Ishikawa (cell line): Measurements from ENCODE around the gene TRUB1.
A peak's percentile ranks its signal among the peaks of the same experiment; 100 is the strongest.

Experiments used
- CEBPB ChIP-seq: IDR thresholded peaks from 2 replicates; pipeline ENCODE4 v1.6.1; 2012
- CREB1 ChIP-seq: IDR thresholded peaks from 2 replicates; pipeline ENCODE4 v1.6.1; 2012; ENCODE audit warnings: low read depth
- EGR1 ChIP-seq: IDR thresholded peaks from 2 replicates; pipeline ENCODE4 v1.6.1; 2012
- EP300 ChIP-seq: IDR thresholded peaks from 2 replicates; pipeline ENCODE4 v1.6.1; 2012; ENCODE audit warnings: borderline replicate concordance
- FOXM1 ChIP-seq: IDR thresholded peaks from 2 replicates; pipeline ENCODE4 v1.6.1; 2012; ENCODE audit warnings: low read depth, borderline replicate concordance
- MAX ChIP-seq: IDR thresholded peaks from 2 replicates; pipeline ENCODE4 v1.6.1; 2012
- NFIC ChIP-seq: IDR thresholded peaks from 2 replicates; pipeline ENCODE4 v1.6.1; 2012
- RAD21 ChIP-seq: IDR thresholded peaks from 2 replicates; pipeline ENCODE4 v1.6.1; 2012; ENCODE audit warnings: low read depth
- REST ChIP-seq: IDR thresholded peaks from 2 replicates; pipeline ENCODE4 v1.6.1; 2012; ENCODE audit warnings: low read depth, mild to moderate bottlenecking
- TAF1 ChIP-seq: IDR thresholded peaks from 2 replicates; pipeline ENCODE4 v1.6.1; 2012; ENCODE audit warnings: low read depth, mild to moderate bottlenecking
- TCF12 ChIP-seq: IDR thresholded peaks from 2 replicates; pipeline ENCODE4 v1.6.1; 2012; ENCODE audit warnings: low read depth
- TEAD4 ChIP-seq: IDR thresholded peaks from 2 replicates; pipeline ENCODE4 v1.6.1; 2012
- USF1 ChIP-seq: IDR thresholded peaks from 2 replicates; pipeline ENCODE4 v1.6.1; 2012
- YY1 ChIP-seq: IDR thresholded peaks from 2 replicates; pipeline ENCODE4 v1.6.1; 2012; ENCODE audit warnings: low read depth
- ZBTB7A ChIP-seq: IDR thresholded peaks from 2 replicates; pipeline ENCODE4 v1.6.1; 2012; ENCODE audit warnings: low read depth

The TRUB1 gene

GRCh38 chr10:114937962-114938855 is at the start of gene TRUB1:
Gene TRUB1, plus strand, starts transcription at chr10:114938195. Its CDS starts 59 bp downstream, at chr10:114938254.
- TF ChIP-seq NFIC: peak; percentile 44
- TF ChIP-seq MAX: peak; percentile 83
- peak; percentile 65 for TF ChIP-seq TCF12
- peak; percentile 27; the same call in 1 of the 2 replicates for TF ChIP-seq EP300
- peak; percentile 96 for TF ChIP-seq CEBPB
- no peak for TF ChIP-seq RAD21
- no peak for TF ChIP-seq EGR1
- TF ChIP-seq CREB1: peak; percentile 98
- TF ChIP-seq REST: peak; percentile 28; the same call in 1 of the 2 replicates
- TF ChIP-seq TAF1: peak; percentile 97
- peak; percentile 96 for TF ChIP-seq YY1
- peak; percentile 90 for TF ChIP-seq TEAD4
- no peak for TF ChIP-seq FOXM1
- no peak for TF ChIP-seq ZBTB7A
- TF ChIP-seq USF1: peak; percentile 44; the same call in 1 of the 2 replicates

GRCh38 chr10:114893251-114893650 is 44.7 kb upstream of the TRUB1 start:
- TF ChIP-seq YY1: no peak

GRCh38 chr10:114894911-114895310 is 43.1 kb upstream of the TRUB1 start:
- TF ChIP-seq CEBPB: no peak
- no peak for TF ChIP-seq TEAD4
- no peak for TF ChIP-seq REST
- TF ChIP-seq YY1: no peak
- TF ChIP-seq TAF1: no peak
- TF ChIP-seq NFIC: no peak
- TF ChIP-seq USF1: no peak
- TF ChIP-seq EP300: no peak
- TF ChIP-seq TCF12: no peak
- TF ChIP-seq CREB1: no peak
- no peak for TF ChIP-seq MAX
- no peak for TF ChIP-seq RAD21
- no peak for TF ChIP-seq EGR1
- no peak for TF ChIP-seq FOXM1
- TF ChIP-seq ZBTB7A: no peak

GRCh38 chr10:114897593-114897992 is 40.4 kb upstream of the TRUB1 start:
- TF ChIP-seq TEAD4: no peak
- no peak for TF ChIP-seq TAF1
- TF ChIP-seq REST: no peak
- TF ChIP-seq YY1: no peak
- no peak for TF ChIP-seq NFIC
- no peak for TF ChIP-seq TCF12
- no peak for TF ChIP-seq FOXM1
- no peak for TF ChIP-seq EGR1
- no peak for TF ChIP-seq MAX
- TF ChIP-seq EP300: no peak
- TF ChIP-seq RAD21: no peak
- TF ChIP-seq CREB1: no peak
- no peak for TF ChIP-seq USF1
- TF ChIP-seq ZBTB7A: no peak
- TF ChIP-seq CEBPB: no peak
